GM21717 (cell line): ENCODE results near the gene AUTS2.

ENCODE experiments used
- ATAC-seq: cut with Tn5 transposase; IDR thresholded peaks from one replicate; pipeline ENCODE4 v1.9.1; 2021; ENCODE audit warnings: mild to moderate bottlenecking, moderate library complexity; ENCODE audit not compliant: unreplicated experiment

Gene AUTS2

GRCh38 chr7:69684369-69685292 lies 86.4 kb downstream of the AUTS2 start:
- no peak for ATAC-seq

- ATAC-seq, result no peak
Measured at GRCh38 chr7:69685293-69685631, 87.0 kb downstream of the AUTS2 start.

DNA sequence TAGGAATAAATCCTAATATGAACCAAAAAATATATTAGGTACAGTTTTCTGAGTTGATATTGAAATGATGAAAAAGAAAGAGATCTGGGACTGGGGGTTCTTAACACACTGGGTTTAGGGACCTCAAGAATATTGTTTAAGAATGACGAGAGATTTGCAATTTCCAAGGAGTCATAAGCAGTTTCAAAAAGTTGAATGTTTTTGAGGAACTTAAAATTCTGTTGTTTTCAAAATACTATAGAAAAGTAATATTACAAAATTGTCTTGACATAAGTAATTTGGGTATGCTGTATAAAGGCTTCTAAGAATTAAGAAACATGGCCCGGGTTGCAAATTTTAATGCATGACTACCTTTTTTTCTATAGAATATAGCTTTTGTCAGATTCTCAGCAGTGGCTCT lies 88.1 kb downstream of the AUTS2 start:
- ATAC-seq, result no peak

DNA sequence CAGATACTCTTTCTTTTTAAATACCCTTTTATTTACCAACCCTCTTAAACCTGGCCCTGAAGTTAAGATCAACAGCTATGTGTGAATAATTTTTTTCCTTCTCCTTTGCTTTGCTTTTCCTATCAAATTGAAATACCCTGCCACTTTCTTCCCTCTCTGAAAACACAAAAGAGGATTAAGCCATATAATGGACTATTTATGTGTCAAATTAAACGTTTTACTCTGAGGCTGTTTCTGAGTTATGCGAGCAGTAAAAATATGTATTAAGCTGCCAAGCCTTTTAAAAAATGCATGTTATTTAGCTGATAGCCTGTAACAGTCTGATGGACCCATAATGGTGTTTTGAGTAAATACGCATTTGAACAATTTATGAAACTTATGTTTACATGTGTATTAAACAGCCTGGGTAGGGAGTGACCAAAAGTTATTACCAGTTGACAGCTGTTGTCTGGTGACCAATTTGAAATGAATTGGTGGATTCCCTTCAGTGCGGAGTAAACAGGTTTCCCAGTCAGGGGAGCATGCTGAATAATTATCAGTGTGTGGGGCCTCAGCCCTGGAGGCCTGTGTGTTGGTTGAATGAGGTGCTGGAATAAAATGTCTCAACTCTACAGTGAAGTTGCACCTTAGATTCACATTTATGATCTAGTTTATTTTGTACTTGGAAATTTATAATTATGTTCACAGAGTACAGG lies 89.6 kb downstream of the AUTS2 start:
- no peak for ATAC-seq

DNA sequence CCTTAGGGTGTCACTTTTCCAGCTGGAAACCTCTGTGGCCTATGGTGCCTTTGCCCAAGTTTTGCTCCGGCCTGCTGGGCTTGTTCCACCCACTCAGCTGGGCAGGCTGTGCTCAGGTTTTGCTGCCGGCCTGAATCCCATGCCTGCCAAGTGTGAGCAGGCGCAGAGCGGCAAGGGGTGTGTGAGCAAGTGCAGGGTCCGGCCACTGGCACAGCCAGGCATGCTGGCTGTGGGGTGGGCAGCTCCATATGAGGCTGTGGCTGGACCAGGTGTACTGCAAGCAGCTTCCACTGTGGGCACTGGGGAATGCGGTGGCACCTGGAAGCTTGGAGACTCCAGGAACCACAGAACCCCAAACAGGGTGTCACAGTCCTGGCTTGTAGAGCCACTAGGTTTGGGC lies 92.1 kb downstream of the AUTS2 start:
- ATAC-seq, result no peak

GRCh38 chr7:69691327-69691726 lies 93.1 kb downstream of the AUTS2 start:
- no peak for ATAC-seq

- no peak for ATAC-seq
Measured at GRCh38 chr7:69691734-69692133, 93.5 kb downstream of the AUTS2 start.

DNA sequence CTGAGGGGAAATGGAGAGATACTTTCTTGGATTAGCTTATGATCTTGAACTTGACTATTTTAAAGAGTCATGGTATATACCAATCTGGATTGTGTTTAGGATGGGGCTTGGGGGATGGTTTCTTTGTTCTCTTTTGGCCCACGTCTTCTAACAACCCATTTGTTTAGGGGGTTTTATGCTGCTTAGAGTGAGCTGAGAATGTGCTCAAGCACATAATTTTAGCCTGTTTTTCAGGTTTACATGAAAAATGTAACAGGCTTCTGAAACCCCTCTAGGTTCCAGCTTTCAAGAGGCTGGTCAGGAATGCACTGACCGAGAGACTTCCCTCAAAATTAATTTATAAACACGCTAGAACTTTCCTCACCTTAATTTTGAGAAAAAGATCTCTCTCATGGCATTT lies 94.3 kb downstream of the AUTS2 start:
- ATAC-seq, result no peak

DNA sequence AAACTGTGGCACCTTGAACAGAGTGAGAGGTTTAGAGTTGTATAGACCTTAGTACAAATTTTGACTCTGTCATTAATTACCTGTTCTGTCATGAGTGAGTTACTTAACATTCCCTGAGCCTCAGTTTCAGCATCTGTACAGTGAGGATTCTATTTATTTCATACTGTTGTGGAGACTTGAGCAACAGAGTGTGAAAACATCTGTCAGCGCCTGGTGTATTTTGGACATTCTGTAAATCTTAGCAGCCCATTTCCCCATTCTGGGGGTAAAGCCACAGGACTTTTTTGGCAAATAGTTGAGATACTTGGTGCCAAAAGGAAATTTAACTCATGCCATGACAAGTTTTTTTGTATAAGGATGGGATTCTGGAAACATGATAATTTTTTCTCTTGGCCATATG lies 94.8 kb downstream of the AUTS2 start:
- no peak for ATAC-seq

GRCh38 chr7:69696054-69696591 lies 97.8 kb downstream of the AUTS2 start:
- peak; percentile 89 for ATAC-seq

DNA sequence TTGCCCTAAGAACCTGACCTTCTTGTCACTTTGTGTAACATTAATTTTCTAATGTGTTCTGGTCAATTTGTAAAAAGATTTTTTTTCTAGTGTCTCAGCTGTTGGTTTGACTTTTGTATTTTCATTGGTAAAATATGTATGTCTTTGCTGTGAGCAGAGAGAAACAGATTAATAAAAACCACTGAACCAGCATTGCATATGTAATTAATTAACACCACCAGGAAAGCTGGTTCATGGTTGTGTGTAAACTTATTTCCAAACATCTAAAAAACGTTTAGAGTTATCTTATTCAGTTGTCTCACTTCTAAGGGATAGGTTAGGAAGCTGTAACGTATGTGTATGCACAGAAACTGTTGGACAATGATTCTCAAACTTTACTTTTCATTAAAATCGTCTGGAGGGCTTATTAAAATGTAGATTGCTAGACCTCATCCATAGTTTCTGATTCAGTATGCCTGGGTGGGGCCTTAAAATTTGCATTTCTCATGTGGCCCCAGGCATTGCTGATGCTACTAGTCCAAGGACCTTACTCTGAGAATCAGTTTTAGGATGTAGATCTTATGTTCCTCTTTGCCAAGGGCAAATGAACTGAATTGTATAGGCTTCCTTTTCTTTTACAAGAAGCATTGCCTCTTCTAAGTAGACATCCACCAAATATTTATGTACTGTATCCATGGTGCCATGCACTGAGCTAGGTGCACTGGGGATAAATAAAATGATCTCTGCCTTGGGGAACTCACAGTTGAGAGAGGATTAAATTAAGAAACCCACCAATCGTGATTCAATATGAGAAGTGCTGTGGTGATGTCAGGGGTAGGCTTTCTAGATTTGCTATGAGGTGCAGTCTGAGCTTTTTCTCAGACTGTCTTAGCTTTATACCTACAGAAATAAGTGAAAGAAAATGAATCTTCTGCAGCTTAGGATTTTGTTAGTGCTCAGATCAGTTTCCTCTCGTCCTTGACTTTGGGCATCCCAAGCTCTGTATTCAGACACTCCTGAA lies 98.7 kb downstream of the AUTS2 start:
- no peak for ATAC-seq

GRCh38 chr7:69698109-69698825 lies 100.0 kb downstream of the AUTS2 start:
- no peak for ATAC-seq

DNA sequence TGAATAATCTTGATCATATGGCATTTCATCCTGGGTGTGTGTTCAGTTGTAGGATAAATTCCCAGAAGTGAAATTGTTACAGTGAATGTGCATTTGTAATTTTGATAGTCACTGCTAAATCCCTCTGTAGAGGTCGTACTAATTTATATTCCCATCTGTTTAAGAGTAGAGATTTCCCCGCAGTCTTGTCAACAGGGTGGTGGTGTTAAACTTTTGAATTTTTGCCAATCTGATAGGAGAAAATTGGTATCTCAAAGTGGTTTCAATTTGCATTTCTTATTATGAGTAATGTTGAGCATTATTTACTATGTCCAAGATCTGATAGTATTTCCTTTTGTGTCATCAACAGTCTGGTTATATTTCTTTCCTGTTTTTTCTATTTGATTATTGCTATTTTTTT lies 101.7 kb downstream of the AUTS2 start:
- no peak for ATAC-seq

DNA sequence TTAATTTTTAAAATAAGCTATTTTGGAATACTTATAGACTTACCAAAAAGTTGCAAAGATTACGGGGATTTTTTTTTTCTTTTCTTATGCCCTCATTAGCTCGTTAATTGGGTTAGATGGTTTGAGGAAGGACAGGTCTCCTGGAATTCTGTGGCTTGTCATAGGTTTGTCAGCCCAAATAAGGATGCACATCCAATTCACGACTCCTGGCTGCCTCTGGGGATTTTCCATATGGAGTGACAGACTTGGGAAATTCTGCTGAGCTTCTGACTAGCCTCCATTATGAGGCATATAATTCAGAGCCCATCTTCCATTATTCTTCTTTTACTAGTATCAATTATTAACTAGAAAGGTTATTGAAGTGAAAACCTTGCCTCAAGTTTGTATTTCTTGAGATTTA lies 102.1 kb downstream of the AUTS2 start:
- no peak for ATAC-seq

DNA sequence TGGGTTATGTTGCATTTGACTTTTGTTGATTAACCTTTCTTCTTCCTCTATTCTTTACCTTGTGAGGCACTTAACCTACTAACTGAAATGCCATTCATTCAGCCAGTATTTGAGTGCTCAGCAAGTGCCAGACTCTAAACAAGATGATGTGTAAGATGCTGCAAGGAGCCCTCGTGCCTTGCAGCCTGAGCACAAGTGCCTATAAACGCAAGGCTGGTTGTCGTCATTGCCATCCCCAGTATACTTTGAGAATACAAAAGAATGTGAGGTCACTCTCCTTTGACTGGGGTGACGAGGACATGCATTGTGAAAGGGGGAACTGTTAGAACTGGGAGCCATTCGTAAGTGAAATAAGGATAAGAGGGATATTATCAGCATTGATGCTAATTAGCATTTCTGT lies 103.0 kb downstream of the AUTS2 start:
- ATAC-seq, result no peak

GRCh38 chr7:69702357-69702756 lies 104.1 kb downstream of the AUTS2 start:
- no peak for ATAC-seq

GRCh38 chr7:69703099-69703498 lies 104.8 kb downstream of the AUTS2 start:
- no peak for ATAC-seq

GRCh38 chr7:69706070-69706469 lies 107.8 kb downstream of the AUTS2 start:
- no peak for ATAC-seq

DNA sequence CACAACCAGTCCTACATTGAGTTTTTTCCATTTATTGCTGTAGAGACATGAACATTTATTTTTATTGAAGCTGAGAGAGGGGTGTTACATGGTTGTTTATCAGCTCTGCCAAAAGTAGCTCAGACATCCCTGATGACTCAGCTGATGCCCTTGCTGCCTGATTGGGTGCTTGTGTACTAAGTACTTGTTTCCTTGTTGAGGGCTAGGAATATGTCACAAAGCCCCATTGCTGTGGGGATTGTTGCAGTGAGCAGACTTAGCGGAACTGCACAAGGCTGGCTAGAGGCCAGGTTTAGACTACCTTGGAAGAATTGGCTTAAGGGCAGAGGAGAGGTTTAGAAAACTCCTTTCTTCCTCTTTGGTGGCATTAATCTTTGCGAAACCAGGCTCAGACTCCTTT lies 110.6 kb downstream of the AUTS2 start:
- no peak for ATAC-seq

DNA sequence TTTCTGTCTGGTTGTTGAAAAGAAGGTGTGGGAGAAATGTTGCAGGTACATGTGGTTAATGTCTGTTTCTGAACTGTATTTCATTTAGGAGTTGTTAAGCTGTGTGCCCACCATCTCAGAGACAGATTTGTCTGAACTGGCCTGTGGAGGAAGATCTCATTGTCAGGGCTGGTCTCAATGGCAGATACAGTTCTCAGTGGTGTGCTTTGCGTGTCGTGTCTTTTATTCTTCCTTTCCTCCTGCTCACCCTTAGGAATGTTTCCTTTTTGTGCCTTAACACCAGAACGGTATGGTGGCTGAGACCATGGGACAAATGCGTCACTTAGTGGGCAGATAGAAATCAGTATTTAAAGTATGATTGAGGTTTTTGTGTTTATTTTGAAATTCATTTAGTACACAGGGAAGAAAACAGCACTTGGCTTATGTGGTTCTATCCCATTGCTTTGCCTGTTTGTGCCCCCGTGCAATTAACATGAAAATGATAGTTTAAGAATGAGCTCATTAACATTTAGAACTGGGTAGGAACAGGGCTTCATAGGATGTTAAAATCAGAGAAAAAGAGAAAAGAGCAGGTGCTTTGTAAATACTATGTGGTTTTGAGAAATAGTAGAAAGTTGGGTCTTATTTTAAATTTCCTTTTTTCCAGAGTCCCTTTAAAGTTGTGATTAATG lies 112.6 kb downstream of the AUTS2 start:
- no peak for ATAC-seq
